Vagina (tissue), 2 donors: ENCODE measurements around the gene LIN37. TPM values are rescaled to one million over a fixed set of nuclear protein-coding genes. Genes with fewer than 3 reads are reported as not detected.

ENCODE experiments used
- DNase-seq, 2 donors: peaks; one replicate each; pipeline ENCODE4 v3.0.0-alpha.2; 2017; ENCODE audit errors: extremely low spot score in 2 of 2
- H3K27ac ChIP-seq: fragments of 200-600 bp; sonication (generic); one replicate; pipeline ENCODE4 v1.5.1; 2019
- H3K27me3 ChIP-seq: fragments of 200-600 bp; sonication (generic); one replicate; pipeline ENCODE4 v1.5.1; 2019
- H3K36me3 ChIP-seq, 2 donors: fragments of 200-600 bp; sonication (generic); one replicate each; pipeline ENCODE4 v1.5.1; 2017 to 2019
- H3K4me1 ChIP-seq: fragments of 200-600 bp; sonication (generic); one replicate; pipeline ENCODE4 v1.5.1; 2019
- H3K4me3 ChIP-seq, 2 donors: fragments of 200-600 bp; sonication (generic); 1 replicate in 1 of 2; 2 replicates in 1 of 2; pipeline ENCODE4 v1.5.1; 2016 to 2019
- H3K9me3 ChIP-seq: fragments of 200-600 bp; sonication (generic); one replicate; pipeline ENCODE4 v1.5.1; 2019
- POLR2A ChIP-seq, 2 donors: fragments of 450-650 bp; IDR thresholded peaks; one replicate each; pipeline ENCODE4 v1.6.1; 2017; ENCODE audit warnings: antibody characterized with exemption in 2 of 2, mild to moderate bottlenecking in 2 of 2, moderate library complexity in 2 of 2
- POLR2AphosphoS5 ChIP-seq, 2 donors: sonication (generic); formaldehyde crosslinking; IDR thresholded peaks; one replicate each; pipeline ENCODE4 v1.9.0; 2017; ENCODE audit warnings: antibody characterized with exemption in 2 of 2, mild to moderate bottlenecking in 2 of 2, low read depth in 1 of 2; ENCODE audit not compliant: insufficient read depth in 1 of 2
- intact Hi-C: fragments of 100-400 bp; cut with DNase I; formaldehyde crosslinking; loops from one replicate; pipeline ENCODE4 v1.15.1; 2023
- total RNA-seq: library from RNA; depleted of rRNA; stranded (reverse); fragments of >200 nt; gene quantifications from one replicate; pipeline ENCODE4 v1.2.3, GENCODE V29; 2016
- TF ChIP-seq, protein P1 (sequence below), 3 experiments: fragments of 450-650 bp in 2 of 3; fragments of 200-600 bp in 1 of 3; sonication (generic) in 1 of 3; IDR thresholded peaks; one replicate each; pipeline ENCODE4 v1.5.1; 2017 to 2019; ENCODE audit warnings: antibody characterized with exemption in 3 of 3, mild to moderate bottlenecking in 2 of 3, moderate library complexity in 2 of 3

The LIN37 gene
- total RNA-seq, 1 donor from 2014 or later: 11.3 TPM

DNA sequence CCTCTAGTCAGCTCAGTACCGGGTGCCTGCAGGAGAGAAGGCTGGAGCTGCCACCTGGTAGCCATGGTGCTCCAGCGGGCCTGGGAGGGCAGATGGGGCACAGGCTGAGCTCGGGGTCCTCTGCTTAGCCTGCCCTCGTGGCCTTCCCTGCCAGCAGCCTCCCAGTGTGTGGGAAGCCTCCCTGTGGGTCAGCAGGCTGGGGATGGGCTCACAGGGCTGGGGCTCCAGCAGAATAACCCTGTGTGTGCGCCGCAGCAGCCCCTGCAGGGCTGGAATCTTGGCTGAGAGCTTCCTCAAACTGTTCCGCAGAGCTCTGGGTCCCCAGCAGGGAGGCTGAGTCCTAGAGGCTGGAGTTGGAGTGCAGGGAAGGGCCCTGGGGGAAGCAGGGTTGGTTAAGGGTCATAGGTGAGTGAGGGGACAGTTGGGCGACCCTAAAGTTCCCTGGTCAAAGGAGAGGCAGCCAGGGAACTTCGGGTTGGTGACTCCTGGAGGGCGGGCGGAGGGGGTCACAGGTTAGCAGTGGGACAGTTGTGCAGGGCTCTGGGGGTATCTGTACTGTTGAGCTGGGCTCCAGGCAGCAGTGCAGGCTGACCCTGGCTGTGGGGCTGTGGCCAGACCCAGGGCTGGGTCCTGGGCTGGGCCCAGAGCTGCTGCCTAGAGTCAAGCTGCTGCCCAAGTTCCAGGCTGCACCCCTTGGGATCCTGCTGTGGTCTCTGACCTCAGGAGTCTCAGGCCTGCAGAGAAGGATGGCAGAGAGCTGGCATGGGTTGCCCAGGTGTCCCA, 41.0 kb downstream of the LIN37 start:
- Histone ChIP-seq H3K9me3 (no peaks in the 10 kb centered on the region), H3K36me3 (no peaks in the 10 kb centered on the region), H3K4me1 (no peaks in the 10 kb centered on the region), H3K27ac (no peak overlapping the region), H3K27me3 (no peaks in the 10 kb centered on the region), H3K4me3 (no peak overlapping the region)
- no peak for DNase-seq
- intact Hi-C loops: no loop called here
- no peak for TF ChIP-seq POLR2A (IDR thresholded peaks at IDR 0.05)
- TF ChIP-seq, protein P1, sequence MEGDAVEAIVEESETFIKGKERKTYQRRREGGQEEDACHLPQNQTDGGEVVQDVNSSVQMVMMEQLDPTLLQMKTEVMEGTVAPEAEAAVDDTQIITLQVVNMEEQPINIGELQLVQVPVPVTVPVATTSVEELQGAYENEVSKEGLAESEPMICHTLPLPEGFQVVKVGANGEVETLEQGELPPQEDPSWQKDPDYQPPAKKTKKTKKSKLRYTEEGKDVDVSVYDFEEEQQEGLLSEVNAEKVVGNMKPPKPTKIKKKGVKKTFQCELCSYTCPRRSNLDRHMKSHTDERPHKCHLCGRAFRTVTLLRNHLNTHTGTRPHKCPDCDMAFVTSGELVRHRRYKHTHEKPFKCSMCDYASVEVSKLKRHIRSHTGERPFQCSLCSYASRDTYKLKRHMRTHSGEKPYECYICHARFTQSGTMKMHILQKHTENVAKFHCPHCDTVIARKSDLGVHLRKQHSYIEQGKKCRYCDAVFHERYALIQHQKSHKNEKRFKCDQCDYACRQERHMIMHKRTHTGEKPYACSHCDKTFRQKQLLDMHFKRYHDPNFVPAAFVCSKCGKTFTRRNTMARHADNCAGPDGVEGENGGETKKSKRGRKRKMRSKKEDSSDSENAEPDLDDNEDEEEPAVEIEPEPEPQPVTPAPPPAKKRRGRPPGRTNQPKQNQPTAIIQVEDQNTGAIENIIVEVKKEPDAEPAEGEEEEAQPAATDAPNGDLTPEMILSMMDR (IDR thresholded peaks at IDR 0.05): no peak
- no peak for TF ChIP-seq POLR2AphosphoS5 (IDR thresholded peaks at IDR 0.05; ENCODE audit: insufficient read depth in 1 of 2, low read depth in 1 of 2)

DNA sequence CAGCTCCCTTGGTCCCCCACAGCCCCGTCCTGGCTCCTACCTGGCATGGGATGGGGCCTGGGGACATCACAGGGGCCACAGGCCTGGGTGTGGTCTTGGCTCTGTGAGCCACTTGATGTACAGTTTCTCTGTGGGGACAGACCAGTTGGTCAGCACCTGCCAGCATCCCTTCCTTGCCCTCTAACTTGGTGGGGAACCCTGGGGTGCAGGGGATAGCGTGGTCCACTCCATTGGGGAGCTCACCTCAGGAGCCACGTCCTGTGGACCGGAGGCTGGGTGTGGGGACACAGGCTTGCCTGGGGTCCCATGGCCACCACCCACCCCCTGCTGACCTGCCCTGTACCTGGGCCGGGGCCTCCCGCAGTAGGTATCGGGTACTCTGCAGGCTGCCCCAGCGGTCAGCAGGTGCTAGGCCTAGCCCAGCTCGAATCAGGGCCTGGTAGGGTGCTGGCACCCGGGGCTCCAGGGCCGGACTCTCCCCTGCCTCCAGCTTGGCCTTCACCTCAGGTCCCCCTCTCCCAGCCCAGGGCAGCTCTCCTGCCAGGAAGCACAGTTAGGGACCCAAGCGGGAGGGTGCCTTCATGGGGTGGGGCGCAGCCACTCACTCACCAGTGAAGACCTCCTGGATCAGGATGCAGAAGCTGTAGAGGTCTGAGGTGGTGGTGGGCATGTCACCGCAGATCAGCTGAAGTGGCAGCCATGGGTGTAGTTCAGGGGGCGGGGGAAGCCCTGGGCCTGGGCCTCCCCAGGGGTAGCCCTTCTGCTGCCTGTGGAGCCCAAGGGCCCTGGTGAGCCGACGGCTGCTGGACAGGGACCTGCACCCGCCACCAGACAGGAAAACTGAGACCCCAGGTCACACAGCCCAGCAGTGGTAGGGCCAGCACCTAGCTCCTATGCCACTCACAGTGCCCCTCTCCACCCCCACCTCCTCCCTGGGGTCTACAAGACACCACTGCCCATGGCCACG, 41.9 kb downstream of the LIN37 start:
- Histone ChIP-seq H3K4me1 (no peaks in the 10 kb centered on the region), H3K9me3 (no peaks in the 10 kb centered on the region), H3K36me3 (no peaks in the 10 kb centered on the region), H3K27me3 (no peaks in the 10 kb centered on the region), H3K4me3 (no peak overlapping the region), H3K27ac (no peak overlapping the region)
- TF ChIP-seq, protein P1 (IDR thresholded peaks at IDR 0.05): no peak
- TF ChIP-seq POLR2A (IDR thresholded peaks at IDR 0.05): no peak
- no peak for TF ChIP-seq POLR2AphosphoS5 (IDR thresholded peaks at IDR 0.05; ENCODE audit: insufficient read depth in 1 of 2, low read depth in 1 of 2)
- intact Hi-C loops: no loop called here
- no peak for DNase-seq

DNA sequence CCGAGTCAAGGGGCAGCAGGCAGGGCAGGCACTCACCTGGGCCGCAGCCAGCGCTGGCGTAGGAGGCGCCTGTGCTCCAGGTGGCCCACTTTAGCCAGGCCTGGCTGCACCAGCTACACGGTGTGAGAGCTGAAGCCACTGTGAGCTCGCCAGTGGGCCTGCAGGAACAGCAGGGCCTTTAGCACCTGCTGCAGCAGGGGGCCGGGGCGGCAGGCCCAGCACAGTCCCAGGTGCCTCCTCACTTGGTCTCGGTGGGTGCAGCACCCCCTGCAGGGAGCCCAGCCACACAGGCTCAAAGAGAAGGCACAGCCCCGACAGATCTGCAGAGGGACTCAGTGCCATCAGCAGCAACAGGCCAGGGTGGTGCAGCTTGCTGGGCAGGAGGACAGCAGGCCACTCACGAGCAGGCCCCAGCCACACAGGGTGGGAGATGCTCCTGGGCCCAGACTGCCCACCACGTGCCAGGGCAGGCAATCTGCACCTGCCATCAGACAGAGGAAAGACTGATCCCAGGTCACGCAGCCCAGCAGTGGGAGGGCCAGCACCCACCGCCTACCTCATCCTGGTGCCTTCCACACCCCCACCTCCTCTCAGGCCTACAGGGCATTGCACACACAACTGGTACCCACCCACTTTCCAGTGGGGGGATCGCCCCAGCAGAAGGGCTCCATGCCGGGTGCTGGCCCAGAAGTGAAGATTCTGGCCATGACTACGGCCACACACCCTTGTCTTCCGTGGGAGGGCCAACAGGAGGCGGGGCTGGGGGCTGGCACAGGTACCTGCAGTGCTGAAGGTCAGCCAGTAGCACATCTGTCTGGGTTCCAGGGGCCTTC, 42.8 kb downstream of the LIN37 start:
- no peaks in the 10 kb centered on the region for H3K36me3 ChIP-seq
- TF ChIP-seq, protein P1 (IDR thresholded peaks at IDR 0.05): no peak
- TF ChIP-seq POLR2AphosphoS5 (IDR thresholded peaks at IDR 0.05; ENCODE audit: insufficient read depth in 1 of 2, low read depth in 1 of 2) (no peak), POLR2A (IDR thresholded peaks at IDR 0.05) (no peak)
- no peak overlapping the region for H3K27ac ChIP-seq
- intact Hi-C loops: no loop called here
- no peaks in the 10 kb centered on the region for H3K27me3 ChIP-seq
- DNase-seq: no peak
- H3K4me3 ChIP-seq: no peak overlapping the region
- no peaks in the 10 kb centered on the region for H3K9me3 ChIP-seq
- no peaks in the 10 kb centered on the region for H3K4me1 ChIP-seq

DNA sequence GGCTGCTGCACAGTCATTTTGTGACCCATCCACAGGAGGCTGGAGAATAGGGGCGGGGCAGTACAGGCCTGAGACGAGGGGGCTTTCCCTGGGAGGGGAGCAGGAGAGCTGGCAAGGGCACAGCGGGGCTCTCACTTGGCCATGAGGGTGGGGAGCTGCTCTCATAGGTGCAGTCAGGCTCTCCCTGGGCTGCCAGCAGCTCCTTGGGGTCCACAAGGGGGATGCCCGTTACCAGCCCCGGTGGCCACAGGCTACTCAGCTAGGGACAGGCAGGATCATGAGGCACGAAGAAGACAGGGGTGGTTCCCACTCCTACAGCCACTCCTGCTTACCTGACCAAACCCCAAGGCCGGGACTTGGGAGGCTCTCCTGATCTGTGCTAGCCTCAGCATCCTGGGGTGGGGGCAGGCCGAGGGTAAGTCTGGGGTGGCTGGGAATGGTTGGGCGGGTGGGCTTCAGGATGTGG, 43.5 kb downstream of the LIN37 start:
- DNase-seq: no peak
- no peak overlapping the region for H3K4me3 ChIP-seq
- no peaks in the 10 kb centered on the region for H3K9me3 ChIP-seq
- TF ChIP-seq POLR2A (IDR thresholded peaks at IDR 0.05) (no peak), POLR2AphosphoS5 (IDR thresholded peaks at IDR 0.05; ENCODE audit: insufficient read depth in 1 of 2, low read depth in 1 of 2) (no peak)
- TF ChIP-seq, protein P1 (IDR thresholded peaks at IDR 0.05): no peak
- no peaks in the 10 kb centered on the region for H3K27me3 ChIP-seq
- no peaks in the 10 kb centered on the region for H3K4me1 ChIP-seq
- no peak overlapping the region for H3K27ac ChIP-seq
- intact Hi-C loops: no loop called here
- no peaks in the 10 kb centered on the region for H3K36me3 ChIP-seq
